Transverse colon (tissue), 4 donors: ENCODE data around the gene SLC24A4.

Experiments used
- POLR2A ChIP-seq: fragments of 450-650 bp; IDR thresholded peaks from one replicate; pipeline ENCODE4 v1.6.1; 2016; ENCODE audit warnings: antibody characterized with exemption, mild to moderate bottlenecking, moderate library complexity
- POLR2AphosphoS5 ChIP-seq, 3 donors: sonication (generic); formaldehyde crosslinking; IDR thresholded peaks; one replicate each; pipeline ENCODE4 v1.6.1; 2016; ENCODE audit warnings: antibody characterized with exemption in 3 of 3
- TF ChIP-seq, protein P1 (sequence below), 5 experiments: fragments of 200-600 bp in 3 of 5; fragments of 450-650 bp in 2 of 5; sonication (generic) in 3 of 5; IDR thresholded peaks; 1 replicate in 2 of 5; 2 replicates in 3 of 5; pipeline ENCODE4 v1.5.1; 2016 to 2017; ENCODE audit warnings: antibody characterized with exemption in 5 of 5, inconsistent platforms in 3 of 5, mild to moderate bottlenecking in 2 of 5, moderate library complexity in 1 of 5

GRCh38 chr14:92489394-92490238, 166.7 kb downstream of the SLC24A4 start:
- TF ChIP-seq, protein P1, sequence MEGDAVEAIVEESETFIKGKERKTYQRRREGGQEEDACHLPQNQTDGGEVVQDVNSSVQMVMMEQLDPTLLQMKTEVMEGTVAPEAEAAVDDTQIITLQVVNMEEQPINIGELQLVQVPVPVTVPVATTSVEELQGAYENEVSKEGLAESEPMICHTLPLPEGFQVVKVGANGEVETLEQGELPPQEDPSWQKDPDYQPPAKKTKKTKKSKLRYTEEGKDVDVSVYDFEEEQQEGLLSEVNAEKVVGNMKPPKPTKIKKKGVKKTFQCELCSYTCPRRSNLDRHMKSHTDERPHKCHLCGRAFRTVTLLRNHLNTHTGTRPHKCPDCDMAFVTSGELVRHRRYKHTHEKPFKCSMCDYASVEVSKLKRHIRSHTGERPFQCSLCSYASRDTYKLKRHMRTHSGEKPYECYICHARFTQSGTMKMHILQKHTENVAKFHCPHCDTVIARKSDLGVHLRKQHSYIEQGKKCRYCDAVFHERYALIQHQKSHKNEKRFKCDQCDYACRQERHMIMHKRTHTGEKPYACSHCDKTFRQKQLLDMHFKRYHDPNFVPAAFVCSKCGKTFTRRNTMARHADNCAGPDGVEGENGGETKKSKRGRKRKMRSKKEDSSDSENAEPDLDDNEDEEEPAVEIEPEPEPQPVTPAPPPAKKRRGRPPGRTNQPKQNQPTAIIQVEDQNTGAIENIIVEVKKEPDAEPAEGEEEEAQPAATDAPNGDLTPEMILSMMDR (IDR thresholded peaks at IDR 0.05), result no peak
- no peak for TF ChIP-seq POLR2AphosphoS5 (IDR thresholded peaks at IDR 0.05)
- no peak for TF ChIP-seq POLR2A
